ENCODE results near the gene SDK1.

Gene SDK1

DNA sequence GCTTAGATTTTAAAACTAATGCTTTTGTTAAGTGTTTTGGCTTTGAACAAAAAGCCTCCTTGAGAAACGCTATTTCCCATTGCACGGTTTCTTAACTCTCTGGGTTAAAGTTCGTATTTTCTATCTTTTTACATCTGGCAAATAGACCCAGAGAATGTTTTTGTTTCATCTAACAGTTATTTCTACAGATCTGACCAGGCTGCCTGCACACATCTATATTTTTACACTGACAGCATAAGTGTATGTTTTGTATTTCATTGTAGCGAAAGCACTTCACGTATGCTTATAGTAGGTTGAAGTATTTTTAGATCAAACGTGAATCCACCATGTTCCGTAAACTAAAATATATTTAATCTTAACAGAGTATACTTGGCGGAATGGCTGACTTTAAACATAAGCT is 477.3 kb downstream of the SDK1 start:
- no peak for DNase-seq (ENCODE audit: low read depth in 2 of 3, low spot score in 2 of 3)

DNA sequence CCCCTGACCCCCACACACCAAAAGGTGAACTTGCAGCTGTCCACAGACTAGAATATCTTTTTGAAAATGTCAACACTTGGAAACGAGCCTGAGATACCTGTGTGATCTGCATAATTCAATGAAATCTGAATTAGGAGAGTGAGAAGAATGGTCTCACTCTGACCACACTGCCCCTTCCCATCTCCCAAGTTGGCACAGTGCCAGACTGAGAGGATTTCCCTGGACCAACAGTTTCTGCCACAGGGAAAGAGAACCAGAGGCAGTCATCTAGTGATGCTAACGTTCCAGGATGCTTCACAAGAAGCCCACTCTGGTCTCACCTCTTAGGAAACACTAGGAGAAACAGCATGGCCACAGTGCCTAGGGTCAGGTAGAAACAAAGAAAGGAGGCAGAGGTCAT is 479.0 kb downstream of the SDK1 start:
- DNase-seq (ENCODE audit: low read depth in 2 of 3, low spot score in 2 of 3): no peak

DNA sequence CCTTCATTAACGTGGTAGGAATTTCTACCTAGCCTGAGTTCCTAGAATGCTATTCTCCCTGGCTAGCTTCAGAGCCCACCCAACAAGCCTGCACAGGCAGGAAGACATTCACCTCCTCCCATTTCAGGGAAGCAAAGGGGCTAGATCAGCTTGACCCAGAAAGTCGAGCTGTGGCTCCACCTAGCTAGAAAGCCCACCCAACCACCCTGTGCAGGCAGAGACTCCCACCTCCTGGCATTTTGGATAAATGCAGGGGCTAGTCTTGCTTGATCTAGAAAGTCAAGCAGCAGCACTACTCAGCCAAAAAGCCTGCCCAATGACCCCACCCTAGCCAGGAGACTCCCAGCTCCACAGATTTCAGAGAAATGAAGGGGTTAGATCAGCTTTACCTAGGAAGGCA is 479.5 kb downstream of the SDK1 start:
- no peak for DNase-seq (ENCODE audit: low read depth in 2 of 3, low spot score in 2 of 3)

DNA sequence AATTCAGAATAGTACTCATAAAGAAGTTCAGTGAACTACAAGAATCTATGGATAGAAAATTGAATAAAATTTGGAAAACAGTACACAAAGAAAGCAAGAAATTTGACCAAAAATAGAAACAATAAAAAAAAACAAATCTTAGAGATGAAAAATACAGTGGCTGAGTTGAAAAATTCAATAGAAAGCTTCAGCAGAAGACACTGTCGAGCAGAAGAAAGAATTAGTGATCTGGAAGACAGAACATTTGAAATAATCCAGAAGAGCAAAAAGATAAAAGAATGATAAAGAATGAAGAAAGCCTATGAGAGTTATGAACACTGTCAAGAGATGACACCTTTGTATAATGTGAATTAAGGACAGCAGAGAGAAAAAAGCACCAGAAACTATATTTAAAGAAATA is 480.6 kb downstream of the SDK1 start:
- no peak for DNase-seq (ENCODE audit: low read depth in 2 of 3, low spot score in 2 of 3)

DNA sequence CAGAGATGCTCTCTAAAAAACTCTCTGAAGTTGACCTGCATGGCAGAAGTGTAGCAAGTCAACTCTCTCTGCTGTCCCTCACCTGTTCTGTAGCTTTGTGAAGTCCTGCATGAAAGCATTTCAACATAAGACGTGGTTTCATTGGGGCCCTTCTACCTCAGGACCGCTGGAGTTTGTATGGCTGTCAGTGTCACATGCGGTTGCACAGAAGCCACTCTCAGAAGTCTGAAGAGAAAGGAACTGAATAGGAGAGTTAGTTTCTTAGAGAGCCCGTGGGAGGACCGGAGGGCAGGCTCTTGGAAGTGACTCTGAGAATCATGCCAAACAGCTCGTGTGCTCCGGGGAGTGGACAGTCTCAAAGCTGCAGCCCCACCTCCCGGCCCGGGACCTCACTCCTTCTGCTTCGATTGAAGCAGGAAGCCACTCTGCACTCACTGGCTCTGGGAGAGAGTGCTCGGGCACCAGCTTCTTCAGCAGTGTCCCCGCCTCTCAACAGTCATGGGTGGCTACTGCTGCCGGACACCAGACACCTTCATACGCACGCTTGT is 486.7 kb downstream of the SDK1 start:
- no peak for DNase-seq (ENCODE audit: low read depth in 2 of 3, low spot score in 2 of 3)

GRCh38 chr7:3790803-3791202 is 489.8 kb downstream of the SDK1 start:
- DNase-seq (ENCODE audit: low read depth in 2 of 3, low spot score in 2 of 3): no peak

GRCh38 chr7:3791327-3791726 is 490.3 kb downstream of the SDK1 start:
- DNase-seq (ENCODE audit: low read depth in 2 of 3, low spot score in 2 of 3): no peak

DNA sequence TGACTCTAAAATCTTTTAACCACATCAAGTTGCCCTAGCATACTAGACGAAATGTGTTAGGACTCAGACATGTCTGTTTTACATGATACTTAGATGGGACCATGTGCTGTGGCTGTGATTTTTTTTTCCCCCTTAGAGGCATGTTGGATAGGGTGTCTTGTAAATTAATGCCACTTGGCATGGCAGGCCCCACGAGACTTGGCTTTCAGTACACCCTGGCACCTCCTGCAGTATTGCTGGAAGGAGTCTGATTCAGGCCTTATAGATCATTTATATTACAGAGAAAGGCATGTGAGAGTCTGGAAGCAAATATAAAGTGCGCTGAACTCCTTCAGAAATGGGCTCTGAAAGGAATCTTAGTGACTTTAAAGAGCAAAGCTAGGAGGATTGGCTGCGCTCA is 494.1 kb downstream of the SDK1 start:
- DNase-seq (ENCODE audit: low read depth in 2 of 3, low spot score in 2 of 3): no peak

GRCh38 chr7:3795781-3796180 is 494.7 kb downstream of the SDK1 start:
- DNase-seq (ENCODE audit: low read depth in 2 of 3, low spot score in 2 of 3): no peak

DNA sequence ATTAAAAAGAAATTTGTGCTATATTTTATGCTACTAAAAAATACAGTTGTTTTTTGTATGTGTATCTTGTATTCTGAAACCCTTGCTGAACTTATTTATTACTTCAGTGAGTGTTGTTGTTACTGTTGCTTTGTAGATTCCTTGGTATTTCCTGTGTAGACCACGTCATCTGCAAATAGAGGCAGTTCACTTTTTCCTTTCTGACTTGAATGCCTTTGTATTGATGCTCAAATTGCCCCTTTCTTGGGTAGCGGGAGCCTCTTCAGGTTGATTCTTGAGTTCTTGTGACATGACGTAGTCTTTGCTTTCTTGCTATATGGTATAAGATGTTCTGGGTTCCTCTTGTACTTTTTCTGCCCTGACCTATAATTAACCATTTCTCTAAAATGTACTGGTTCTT is 504.1 kb downstream of the SDK1 start:
- no peak for DNase-seq (ENCODE audit: low read depth in 2 of 3, low spot score in 2 of 3)

- no peak for DNase-seq (ENCODE audit: low read depth in 2 of 3, low spot score in 2 of 3)
These were observed 505.5 kb downstream of the SDK1 start for GRCh38 chr7:3806516-3806915.

DNA sequence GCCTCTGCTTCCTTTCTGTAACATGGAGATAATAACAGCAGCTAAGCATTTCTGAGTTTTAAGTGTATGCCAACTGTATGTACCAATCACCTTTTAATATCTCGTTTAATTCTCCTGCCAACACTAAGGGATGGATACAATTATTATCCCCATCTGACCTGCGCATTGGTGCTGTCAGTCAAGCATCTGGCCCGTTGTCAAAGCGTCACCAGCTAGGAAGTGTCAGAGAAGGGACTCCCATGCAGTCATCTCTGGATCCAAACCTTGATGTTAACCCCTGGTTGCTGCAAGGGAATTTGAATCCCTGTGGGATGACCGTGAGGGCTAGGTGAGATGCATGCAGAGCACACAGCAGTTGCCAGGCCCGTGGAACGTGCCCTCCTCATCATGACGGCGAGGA is 506.8 kb downstream of the SDK1 start:
- no peak for DNase-seq (ENCODE audit: low read depth in 2 of 3, low spot score in 2 of 3)

GRCh38 chr7:3821488-3821887 is 520.4 kb downstream of the SDK1 start:
- DNase-seq (ENCODE audit: low read depth in 2 of 3, low spot score in 2 of 3): no peak

GRCh38 chr7:3825491-3825890 is 524.4 kb downstream of the SDK1 start:
- no peak for DNase-seq (ENCODE audit: low read depth in 2 of 3, low spot score in 2 of 3)

GRCh38 chr7:3832199-3832598 is 531.1 kb downstream of the SDK1 start:
- no peak for DNase-seq (ENCODE audit: low read depth in 2 of 3, low spot score in 2 of 3)

GRCh38 chr7:3835109-3835508 is 534.1 kb downstream of the SDK1 start:
- no peak for DNase-seq (ENCODE audit: low read depth in 2 of 3, low spot score in 2 of 3)

DNA sequence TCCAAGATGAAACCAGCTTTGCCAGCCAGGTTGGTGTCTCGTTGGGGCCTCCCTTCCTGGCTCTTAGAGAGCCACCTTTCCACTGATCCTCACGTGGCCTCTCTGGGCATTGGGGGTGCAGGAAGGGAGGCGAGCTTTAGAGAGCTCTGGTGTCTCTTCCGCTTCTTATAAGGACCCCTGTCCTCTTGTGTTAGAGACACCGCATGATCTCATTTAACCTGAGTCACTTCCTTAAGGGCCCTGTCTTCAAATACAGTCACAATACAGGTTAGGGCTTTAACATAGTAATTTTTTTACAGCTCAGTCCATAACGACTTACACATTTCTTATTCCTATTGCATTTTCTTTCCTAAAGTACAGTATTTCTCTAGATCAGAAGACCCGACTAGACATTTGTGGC is 535.8 kb downstream of the SDK1 start:
- no peak for DNase-seq (ENCODE audit: low read depth in 2 of 3, low spot score in 2 of 3)

DNA sequence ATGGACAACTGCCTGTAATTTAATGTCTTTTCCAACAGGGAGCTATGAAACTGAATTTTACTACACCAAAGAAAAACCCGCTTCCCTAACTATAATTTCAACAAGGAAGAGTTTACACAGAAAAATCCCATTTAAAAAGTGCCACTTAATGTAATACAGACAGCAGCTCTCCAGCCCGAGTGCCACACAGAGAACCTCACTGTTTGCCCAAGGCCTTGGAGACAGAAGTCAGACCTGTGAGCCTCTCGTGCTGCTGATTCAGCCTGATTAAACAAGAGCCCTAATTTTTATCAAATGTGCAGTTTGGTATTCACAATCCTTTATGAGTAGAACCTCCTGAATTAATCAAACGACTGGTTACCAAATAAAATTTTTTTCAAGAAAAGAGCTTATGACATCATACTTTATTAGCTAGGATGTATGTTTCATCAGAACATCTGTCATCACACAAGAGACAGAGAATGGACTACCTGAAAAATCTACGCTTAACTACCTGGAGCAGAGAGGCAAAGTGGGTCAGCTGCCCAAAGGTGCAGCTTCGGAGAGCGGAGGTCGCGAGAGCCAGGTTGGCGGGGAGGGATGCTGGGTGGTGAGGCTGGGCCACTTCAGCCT is 543.6 kb downstream of the SDK1 start:
- DNase-seq (ENCODE audit: low read depth in 2 of 3, low spot score in 2 of 3): no peak

- DNase-seq (ENCODE audit: low read depth in 2 of 3, low spot score in 2 of 3): no peak
These were observed 545.7 kb downstream of the SDK1 start for GRCh38 chr7:3846738-3847137.

DNA sequence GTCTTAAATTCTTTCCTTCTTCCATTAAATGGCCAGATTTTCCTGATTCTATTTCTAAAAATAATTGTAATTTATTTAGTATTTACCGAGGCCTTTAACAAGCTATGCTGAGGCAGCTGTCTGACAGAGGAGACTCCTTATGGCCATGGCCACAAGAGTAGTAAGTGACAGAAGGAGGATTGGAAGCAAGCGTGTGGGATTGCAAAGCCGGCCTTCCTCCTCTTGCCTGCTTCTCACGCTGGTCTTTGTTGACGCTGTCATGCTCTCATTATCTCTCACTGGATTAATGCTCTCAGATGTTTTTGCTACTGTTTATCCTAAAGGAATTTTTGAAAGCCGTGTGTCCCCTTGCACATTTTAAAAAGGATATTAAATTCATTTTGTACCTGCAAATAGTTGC is 546.3 kb downstream of the SDK1 start:
- DNase-seq (ENCODE audit: low read depth in 2 of 3, low spot score in 2 of 3): no peak

DNA sequence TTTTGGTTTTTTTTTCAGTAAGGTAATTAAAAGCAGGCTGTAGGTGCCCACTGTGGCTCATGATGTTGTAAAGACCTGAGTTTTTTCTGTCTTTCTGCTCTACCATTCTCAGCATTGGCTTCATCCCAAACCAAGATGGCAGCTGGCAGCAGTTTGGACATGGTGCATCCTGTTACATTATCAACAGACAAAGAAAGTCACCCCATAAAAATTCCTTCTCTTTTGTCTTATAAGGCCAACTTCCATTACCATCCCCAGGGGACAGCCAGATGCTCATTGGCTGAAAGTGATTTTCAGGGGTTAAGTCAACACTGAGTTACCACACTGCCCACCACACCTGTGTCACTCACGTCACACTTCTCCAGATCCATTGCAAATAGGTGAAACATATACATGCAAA is 558.4 kb downstream of the SDK1 start:
- DNase-seq (ENCODE audit: low read depth in 2 of 3, low spot score in 2 of 3): no peak

GRCh38 chr7:3860932-3861331 is 559.9 kb downstream of the SDK1 start:
- DNase-seq (ENCODE audit: low read depth in 2 of 3, low spot score in 2 of 3): no peak

DNA sequence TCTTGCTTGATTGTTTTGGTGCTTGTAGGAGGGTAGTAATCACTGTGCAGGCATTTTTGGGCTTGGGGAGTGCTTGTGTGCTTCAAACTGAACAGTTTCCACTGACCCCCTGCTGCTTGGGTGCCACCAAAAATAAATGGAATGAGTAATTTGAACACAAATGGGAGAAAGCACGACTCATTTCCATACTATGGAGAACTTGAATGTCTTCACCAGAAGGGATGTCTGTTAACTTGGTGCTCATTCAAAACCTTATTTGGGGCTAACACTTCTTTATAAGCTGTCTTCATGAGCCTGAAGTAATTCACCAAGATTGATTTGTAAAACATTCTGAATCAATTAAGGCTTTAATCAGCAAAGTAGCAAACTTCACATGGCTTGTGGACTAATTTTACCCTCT is 560.3 kb downstream of the SDK1 start:
- DNase-seq (ENCODE audit: low read depth in 2 of 3, low spot score in 2 of 3): no peak

- no peak for DNase-seq (ENCODE audit: low read depth in 2 of 3, low spot score in 2 of 3)
These were observed 560.9 kb downstream of the SDK1 start for GRCh38 chr7:3861941-3862340.
